Ovary (tissue), 9 donors: ENCODE results near the gene RNF145. TPM values are rescaled to one million over a fixed set of nuclear protein-coding genes. Genes with fewer than 3 reads are reported as not detected.
"Not testable (repeated sequence)": the region's sequence is repeated elsewhere in the genome, so short reads cannot be mapped to it uniquely, and the experiment has no call there.

ENCODE experiments used
- DNase-seq, 5 donors: peaks; one replicate each; pipeline ENCODE4 v3.0.0-alpha.2; 2019 to 2020
- H3K27ac ChIP-seq, 2 donors: fragments of 200-600 bp; one replicate each; pipeline versions ENCODE4 v1.5.1 to v1.8.0; 2019 to 2022
- H3K27me3 ChIP-seq: fragments of 200-600 bp; one replicate; pipeline ENCODE4 v1.8.0; 2022
- H3K36me3 ChIP-seq: fragments of 200-600 bp; sonication (generic); one replicate; pipeline ENCODE4 v1.5.1; 2019
- H3K4me1 ChIP-seq: one replicate; pipeline ENCODE4 v1.8.1; 2013; ENCODE audit warnings: mild to moderate bottlenecking, moderate library complexity; ENCODE audit not compliant: insufficient read depth
- H3K4me3 ChIP-seq: fragments of 200-600 bp; sonication (generic); one replicate; pipeline ENCODE4 v1.5.1; 2017
- H3K9me3 ChIP-seq, 2 donors: fragments of 200-600 bp in 1 of 2; sonication (generic) in 1 of 2; one replicate each; pipeline versions ENCODE4 v1.5.1 to v1.8.1; 2013 to 2019; ENCODE audit warnings: mild to moderate bottlenecking in 1 of 2, moderate library complexity in 1 of 2
- CTCF ChIP-seq, 3 donors: fragments of 450-650 bp in 2 of 3; fragments of 200-600 bp in 1 of 3; IDR thresholded peaks; one replicate each; pipeline versions ENCODE4 v1.5.1 to v1.8.0; 2016 to 2022; ENCODE audit warnings: antibody characterized with exemption in 3 of 3, mild to moderate bottlenecking in 1 of 3
- EP300 ChIP-seq: sonication (generic); formaldehyde crosslinking; IDR thresholded peaks from one replicate; pipeline ENCODE4 v1.6.1; 2017; ENCODE audit warnings: antibody characterized with exemption
- POLR2A ChIP-seq: fragments of 450-650 bp; IDR thresholded peaks from one replicate; pipeline ENCODE4 v1.6.1; 2017; ENCODE audit warnings: antibody characterized with exemption, mild to moderate bottlenecking, moderate library complexity
- WGBS, 3 donors: extraction: QIAGEN DNeasy Blood & Tissue Kit in 1 of 3; methylation state at CpG; one replicate each; pipeline versions ENCODE4 v1.1.5 to v1.1.7; 2013 to 2017; 5-methylcytosine and 5-hydroxymethylcytosine counted together
- intact Hi-C, 4 donors: fragments of 100-400 bp; cut with DNase I; formaldehyde crosslinking; loops; one replicate each; pipeline versions ENCODE4 v1.11.0 to v1.15.1; 2022 to 2023
- polyA plus RNA-seq, 2 donors: library from polyadenylated mRNA; stranded (reverse); fragments of 200-250 nt in 1 of 2; fragments of 350-450 nt in 1 of 2; fragmentation: Illumina TruSeq in 1 of 2; extraction: RNeasy Lipid Tissue Mini Kit (QIAGEN cat#74804) in 1 of 2; gene quantifications; one replicate each; pipeline ENCODE4 v1.2.3, GENCODE V29; 2013 to 2014
- total RNA-seq, 7 donors: library from RNA; depleted of rRNA in 2 of 7; stranded (reverse); fragments of >200 nt in 2 of 7; fragmentation: NEBNext Ultra II Directional in 3 of 7; extraction: Animal tissue kit (Norgen Biotek cat#: 25700) in 3 of 7; gene quantifications; one replicate each; pipeline versions ENCODE4 v1.1.0 to v1.2.4, GENCODE V29; 2016 to 2023
- donor health status: DM: no; HTN: no; CAD: no; lungs with moderate emphysema.
- donor health status: DM: no; HTN: no; CAD: no.
- donor health status: Bipolar disorder and iron deficiency.
- donor health status: DM: yes; HTN: yes; CAD: no.
- donor health status: DM: no; HTN: no; CAD: no.
- donor health status: DM: yes; HTN: yes; CAD: no.

RNF145 gene
- total and polyA plus RNA-seq, 9 donors = 39.0 to 66.4 (median 53.4) TPM

GRCh38 chr5:159166416-159166815 is 42.9 kb downstream of the RNF145 start:
- no peaks in the 10 kb centered on the region for H3K36me3 ChIP-seq
- WGBS, 3 donors = 97 to 98% (median 97%) methylated on average over 2 of the region's 2 CpGs
- intact Hi-C loops = no loop called here
- DNase-seq = no peak
- H3K27me3 ChIP-seq = no peaks in the 10 kb centered on the region
- H3K4me3 ChIP-seq = no peak overlapping the region
- no peaks in the 10 kb centered on the region for H3K4me1 ChIP-seq
- H3K9me3 ChIP-seq = no peaks in the 10 kb centered on the region
- H3K27ac ChIP-seq = no peak overlapping the region
- TF ChIP-seq POLR2A = no peak
- no peak for TF ChIP-seq CTCF (IDR thresholded peaks at IDR 0.05)
- no peak for TF ChIP-seq EP300

DNA sequence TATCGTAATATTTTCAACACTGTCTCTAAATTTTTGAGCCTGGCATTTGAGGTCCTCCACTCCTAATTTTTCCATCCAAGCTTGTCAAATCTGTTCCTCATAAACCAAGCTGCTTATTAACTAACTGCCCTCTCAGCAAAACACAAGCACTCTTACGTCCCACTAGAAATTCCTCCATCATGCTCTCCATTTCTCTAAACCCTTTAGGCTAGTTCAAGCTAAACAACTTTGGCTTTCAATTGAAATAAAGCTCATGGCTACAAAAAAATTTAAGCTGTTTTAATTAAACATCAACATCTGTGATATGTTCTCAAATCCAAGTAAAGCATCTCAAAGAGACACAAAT is 45.7 kb downstream of the RNF145 start:
- intact Hi-C loops = no loop called here
- WGBS, 3 donors = 74 to 80% (median 78%) methylated on average over 2 of the region's 2 CpGs
- Histone ChIP-seq H3K4me1 (no peaks in the 10 kb centered on the region), H3K9me3 (no peaks in the 10 kb centered on the region), H3K36me3 (no peaks in the 10 kb centered on the region), H3K4me3 (no peak overlapping the region), H3K27ac (no peak overlapping the region), H3K27me3 (no peaks in the 10 kb centered on the region)
- no peak for TF ChIP-seq POLR2A
- DNase-seq = no peak

DNA sequence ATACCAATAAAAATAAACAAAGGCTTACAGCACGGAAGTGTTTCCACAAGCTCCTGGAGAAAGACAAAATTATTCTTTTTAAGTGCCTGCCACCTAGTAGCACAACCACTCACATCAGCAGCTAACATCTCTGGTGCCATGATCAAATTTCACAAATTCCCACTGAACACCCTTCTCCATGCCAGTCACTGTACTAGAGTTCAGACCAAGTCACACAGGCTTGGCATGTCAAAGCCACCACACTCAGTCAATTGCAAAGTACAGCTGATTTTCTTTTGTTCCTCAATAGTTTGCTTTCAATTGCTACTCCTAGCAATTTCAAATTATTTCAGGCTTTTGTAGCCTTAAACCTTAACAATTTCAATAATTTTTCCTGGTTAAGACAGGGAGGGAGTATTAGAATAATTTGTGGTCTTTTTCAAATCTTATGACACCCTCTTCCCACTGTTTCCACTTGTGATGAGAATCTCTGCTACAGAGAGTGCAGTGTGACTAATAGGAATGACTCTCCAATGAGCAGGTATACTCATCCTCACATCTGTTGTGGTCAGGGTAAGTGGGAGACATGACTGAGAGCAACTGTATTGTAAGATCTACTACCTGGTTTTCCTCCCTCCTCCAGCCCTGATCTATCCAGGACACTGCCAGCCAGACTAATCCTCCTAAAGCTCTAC is 46.2 kb downstream of the RNF145 start:
- TF ChIP-seq EP300 (no peak), POLR2A (no peak), CTCF (IDR thresholded peaks at IDR 0.05) (no peak)
- no peaks in the 10 kb centered on the region for H3K9me3 ChIP-seq
- WGBS, 3 donors = 82 to 91% (median 86%) methylated on average over 1 of the region's 1 CpG
- intact Hi-C loops = no loop called here
- H3K4me1 ChIP-seq = no peaks in the 10 kb centered on the region
- DNase-seq = no peak
- H3K4me3 ChIP-seq = no peak overlapping the region
- no peaks in the 10 kb centered on the region for H3K36me3 ChIP-seq
- no peak overlapping the region for H3K27ac ChIP-seq
- H3K27me3 ChIP-seq = no peaks in the 10 kb centered on the region

DNA sequence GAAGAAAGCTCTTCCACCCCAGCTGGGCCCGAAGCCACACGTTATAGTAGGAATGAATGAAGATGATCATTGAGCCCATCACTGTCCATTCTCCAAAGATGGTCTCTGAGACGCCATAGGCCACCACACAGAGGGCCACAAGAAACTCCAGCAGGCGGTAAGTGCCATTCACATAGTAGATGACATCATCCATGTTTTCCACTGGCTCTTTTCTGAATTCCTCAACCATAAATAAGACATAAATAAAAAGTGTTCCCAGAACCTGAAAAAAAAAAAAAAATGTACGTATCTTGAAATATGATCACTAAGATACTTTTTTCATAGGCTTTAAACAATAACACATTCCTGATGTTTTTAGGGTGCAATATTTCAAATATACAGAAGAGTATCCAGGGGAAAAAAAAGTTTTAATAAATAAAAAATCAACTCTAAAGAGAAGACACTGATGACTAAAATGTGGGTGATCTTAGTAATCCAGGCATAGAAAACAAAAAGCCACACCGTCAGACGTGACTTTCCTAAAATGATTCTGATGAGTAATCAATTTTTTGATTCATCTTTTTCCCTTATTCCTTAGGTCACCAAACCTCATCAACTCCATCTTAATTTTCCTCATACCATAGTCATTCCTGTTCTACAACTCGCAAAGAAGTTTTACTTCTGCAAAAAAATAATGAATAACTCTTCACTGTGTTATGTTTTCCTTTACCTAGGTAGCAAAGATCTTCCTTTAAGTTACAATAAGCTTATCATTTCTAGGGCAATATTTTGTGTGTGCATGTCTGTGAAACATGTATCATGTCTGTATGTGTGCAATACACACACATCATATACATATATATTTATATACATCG is 47.8 kb downstream of the RNF145 start:
- H3K4me1 ChIP-seq = no peaks in the 10 kb centered on the region
- no peak for DNase-seq
- H3K9me3 ChIP-seq = no peaks in the 10 kb centered on the region
- H3K27ac ChIP-seq = no peak overlapping the region
- WGBS, 3 donors = 88 to 92% (median 89%) methylated on average over 9 of the region's 9 CpGs
- intact Hi-C loops = no loop called here
- H3K27me3 ChIP-seq = no peaks in the 10 kb centered on the region
- no peak for TF ChIP-seq EP300
- no peak for TF ChIP-seq POLR2A
- no peak for TF ChIP-seq CTCF (IDR thresholded peaks at IDR 0.05)
- no peak overlapping the region for H3K4me3 ChIP-seq
- no peaks in the 10 kb centered on the region for H3K36me3 ChIP-seq

DNA sequence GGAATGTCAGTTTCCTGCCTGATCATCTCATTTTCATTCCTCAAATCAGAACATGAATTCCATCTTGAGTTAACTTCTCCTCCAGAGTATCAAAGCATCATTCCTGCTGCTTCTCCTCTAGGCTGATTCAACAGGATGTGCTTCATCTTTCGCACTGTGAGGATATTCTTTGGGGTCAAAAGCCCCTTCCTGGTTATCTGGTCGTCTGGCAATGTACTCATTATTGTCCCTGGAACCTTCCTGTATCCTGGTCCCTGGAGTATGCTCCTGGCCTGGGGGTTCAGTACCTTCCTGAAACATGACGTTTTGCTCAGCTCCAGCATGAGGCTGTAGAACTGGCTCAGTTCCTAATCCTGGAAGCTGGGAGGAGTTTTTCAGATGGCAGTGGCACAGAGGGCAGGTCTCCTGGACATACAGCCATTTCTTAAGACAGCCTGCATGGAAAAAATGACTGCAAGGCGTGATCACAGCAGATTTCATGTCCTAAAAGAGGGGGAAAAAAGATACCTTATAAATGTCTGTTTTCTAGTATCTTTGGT is 50.7 kb downstream of the RNF145 start:
- not testable (repeated sequence) for H3K4me3 ChIP-seq, DNase-seq, H3K4me1 ChIP-seq, H3K27me3 ChIP-seq, H3K27ac ChIP-seq, H3K36me3 ChIP-seq, H3K9me3 ChIP-seq
- intact Hi-C loops = loop anchor here in 2 of 4 donors (10.0 kb wide), 3 partner anchors 46 to 276 kb away; partner anchors contain the start of gene RNF145 (in 1 of the 2)
- 59 to 67% (median 64%) methylated on average over 4 of the region's 4 CpGs for WGBS, 3 donors
